Activated effector memory CD4-positive, alpha-beta T cell treated with Interleukin-2 at 50 U/mL for 16 hours (primary cell): ENCODE results near the gene HELB.

Experiments used
- DNase-seq: peaks from one replicate; pipeline ENCODE4 v3.0.0-alpha.2; 2020

HELB gene

GRCh38 chr12:66304296-66304900, 2.1 kb downstream of the HELB start:
- no peak for DNase-seq

DNA sequence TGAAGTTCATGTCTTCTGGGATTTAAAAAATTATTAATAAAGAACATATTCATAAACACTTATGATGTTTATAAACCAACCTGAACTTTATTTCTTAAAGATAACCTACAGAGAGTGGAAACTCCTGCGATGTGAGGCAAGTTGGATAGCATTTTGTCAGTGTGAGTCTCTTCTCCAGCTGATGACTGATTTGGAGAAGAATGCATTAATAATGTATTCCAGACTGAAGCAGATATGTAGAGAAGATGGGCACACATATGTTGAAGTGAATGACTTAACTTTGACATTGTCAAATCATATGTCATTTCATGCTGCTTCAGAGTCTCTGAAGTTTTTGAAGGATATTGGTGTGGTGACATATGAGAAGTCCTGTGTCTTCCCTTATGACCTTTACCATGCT, 7.3 kb downstream of the HELB start:
- no peak for DNase-seq

GRCh38 chr12:66312189-66312588, 9.9 kb downstream of the HELB start:
- DNase-seq, result no peak

- DNase-seq, result no peak
Measured at GRCh38 chr12:66314278-66314677, 12.0 kb downstream of the HELB start.

DNA sequence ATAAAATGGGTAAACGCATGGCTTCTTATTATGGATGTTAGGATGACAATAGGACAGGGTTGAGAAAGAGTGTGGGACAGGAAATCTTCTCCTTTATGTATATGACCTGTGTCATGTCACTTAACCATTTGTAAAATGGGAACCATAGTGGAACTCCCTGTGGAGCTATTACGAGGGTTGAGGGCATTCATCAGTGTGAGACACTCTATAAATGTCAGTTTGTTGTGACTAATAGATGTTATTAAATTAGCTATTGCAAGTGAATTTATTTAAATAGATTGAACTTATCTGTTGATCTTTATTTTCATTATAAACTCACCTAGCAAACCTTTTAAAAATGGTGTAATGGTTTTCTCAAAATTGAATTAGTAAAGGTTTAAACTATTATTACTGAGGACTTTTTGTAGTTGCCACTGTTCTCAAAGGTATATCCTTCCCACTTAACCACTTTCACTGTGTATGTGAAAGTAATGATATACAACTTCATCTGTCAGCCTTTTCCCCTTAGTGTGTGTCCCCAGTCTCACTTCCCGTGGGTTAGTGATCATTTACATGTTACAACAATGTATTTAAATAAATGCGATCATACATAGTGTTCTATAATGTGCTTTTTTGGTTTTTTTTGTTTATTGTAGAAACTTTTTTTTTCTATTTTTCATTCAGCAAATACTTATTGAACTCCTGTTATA, 17.1 kb downstream of the HELB start:
- DNase-seq, result no peak

GRCh38 chr12:66320996-66321395, 18.7 kb downstream of the HELB start:
- DNase-seq, result no peak

DNA sequence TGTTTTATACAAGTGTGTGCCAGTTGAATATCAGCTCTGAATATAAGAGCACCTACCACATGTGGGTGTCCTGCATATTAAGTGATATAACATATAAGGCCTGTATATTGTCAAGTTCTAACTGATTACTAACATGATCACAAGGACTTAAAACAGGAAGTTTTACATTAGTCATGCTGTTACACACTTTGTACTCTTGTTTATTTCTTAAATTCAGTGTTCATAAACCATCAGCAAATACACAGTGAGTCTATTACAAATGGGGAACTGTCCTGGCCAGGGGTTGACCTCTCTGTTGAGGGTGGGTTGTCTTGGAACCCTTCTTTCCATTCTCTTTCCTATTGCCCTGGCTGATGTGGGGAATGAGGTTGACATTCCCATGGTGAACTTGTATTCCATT, 19.1 kb downstream of the HELB start:
- DNase-seq, result no peak

DNA sequence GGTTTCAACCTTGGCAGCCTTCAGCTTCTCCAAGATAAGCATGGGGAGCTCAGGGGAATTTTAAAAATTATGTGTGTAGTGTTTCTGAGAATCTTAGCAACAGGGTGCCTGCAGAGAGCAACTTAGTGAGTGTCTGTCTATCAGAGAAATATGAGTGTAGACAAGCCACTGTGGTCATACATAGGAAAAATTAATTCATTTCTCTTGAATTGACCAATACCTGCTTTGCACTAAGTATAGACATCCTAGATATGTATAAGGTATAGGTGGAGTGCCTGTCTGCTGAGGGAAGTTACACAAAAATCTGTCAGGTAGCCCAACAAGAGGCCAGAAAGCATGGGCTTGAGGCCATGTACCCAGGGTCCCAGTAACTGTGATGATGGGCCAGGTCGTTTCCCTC, 20.7 kb downstream of the HELB start:
- DNase-seq, result no peak

DNA sequence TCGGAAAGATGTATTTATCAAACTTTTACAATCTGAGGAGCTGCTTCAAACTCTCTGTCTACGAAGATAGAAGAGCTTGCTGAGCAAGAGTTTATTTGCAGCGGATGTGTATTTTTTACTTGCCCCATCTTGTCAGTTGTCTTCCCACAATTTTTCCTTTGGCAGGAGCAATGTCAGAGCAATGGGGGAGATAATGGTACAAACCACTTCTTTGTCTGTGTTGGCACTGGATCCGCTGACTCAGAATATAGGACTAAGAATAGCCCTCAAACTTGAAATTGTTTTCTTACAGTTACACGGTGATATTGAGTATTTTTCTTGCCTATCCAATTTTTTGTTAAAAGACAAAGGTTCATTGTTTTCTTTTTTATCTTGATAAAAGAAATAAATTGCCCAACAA, 27.6 kb downstream of the HELB start:
- no peak for DNase-seq

- DNase-seq, result no peak
Measured at GRCh38 chr12:66331016-66331415, 28.7 kb downstream of the HELB start.

- no peak for DNase-seq
Measured at GRCh38 chr12:66331814-66332213, 29.5 kb downstream of the HELB start.

- no peak for DNase-seq
Measured at GRCh38 chr12:66335746-66336145, 33.5 kb downstream of the HELB start.

DNA sequence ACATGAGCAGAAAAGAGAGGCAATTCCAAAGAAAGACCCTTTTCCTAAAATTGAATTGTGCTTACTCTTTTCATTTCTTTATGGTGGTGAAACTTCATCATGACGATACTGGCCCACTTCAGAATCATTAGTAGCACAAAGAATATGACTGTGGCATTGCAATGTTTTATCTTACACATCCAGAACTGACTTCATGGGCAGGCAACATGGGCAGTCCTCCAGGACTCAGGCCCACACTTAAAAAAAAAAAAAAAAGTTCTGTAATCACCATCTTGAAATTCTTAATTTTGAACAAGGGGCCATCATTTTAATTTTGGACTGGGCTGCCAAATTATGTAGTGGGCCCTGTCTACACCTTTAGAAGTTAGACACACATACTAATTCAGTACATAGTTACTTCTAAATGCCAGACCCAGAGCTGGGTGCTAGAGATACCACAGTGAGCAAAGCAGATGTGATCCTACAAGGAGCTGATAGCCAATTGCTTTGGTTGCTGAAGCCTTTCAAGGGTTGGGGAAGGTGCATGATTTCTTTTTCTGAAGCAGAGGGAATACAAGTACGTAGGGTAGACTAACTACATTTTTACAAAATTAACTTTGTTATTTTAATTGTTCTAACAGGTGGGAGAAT, 35.2 kb downstream of the HELB start:
- no peak for DNase-seq

DNA sequence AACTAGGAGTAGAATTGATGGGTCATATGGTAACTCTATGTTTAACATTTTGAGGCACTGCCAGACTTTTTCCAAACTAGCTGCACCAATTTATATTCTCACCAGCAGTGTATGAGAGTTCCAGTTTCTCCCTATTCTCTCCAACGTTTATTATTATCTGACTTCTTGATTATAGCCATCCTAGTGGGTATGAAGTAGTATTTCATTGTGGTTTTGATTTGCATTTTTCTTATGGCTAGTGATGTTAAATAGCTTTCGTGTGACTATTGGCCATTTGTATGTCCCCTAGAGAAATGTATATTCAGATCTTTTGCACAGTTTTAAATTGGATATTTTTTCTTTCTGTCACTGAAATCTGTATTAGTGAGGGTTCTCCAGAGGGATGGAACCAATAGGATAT, 37.8 kb downstream of the HELB start:
- no peak for DNase-seq

GRCh38 chr12:66341126-66341525, 38.8 kb downstream of the HELB start:
- no peak for DNase-seq

- DNase-seq, result no peak
Measured at GRCh38 chr12:66345212-66345611, 42.9 kb downstream of the HELB start.

DNA sequence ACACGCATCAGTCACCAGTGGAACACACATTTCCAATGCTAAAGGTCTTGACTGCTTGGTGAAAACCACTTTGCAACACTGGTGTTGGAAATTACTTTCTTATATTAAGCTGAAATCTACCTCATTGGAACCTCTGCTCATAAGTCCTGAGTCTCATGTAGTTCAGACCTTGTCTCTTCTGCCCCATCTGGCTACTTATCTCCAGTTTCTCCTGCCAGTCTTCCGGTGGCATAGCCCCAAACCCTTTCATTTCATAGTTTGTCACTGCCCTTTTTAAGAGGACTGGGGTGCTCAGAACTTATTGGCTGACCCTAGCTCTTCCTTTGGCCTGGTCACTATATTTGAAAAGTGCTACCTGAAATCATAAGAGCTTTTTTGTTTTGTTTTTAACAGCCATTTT, 43.7 kb downstream of the HELB start:
- DNase-seq, result no peak

DNA sequence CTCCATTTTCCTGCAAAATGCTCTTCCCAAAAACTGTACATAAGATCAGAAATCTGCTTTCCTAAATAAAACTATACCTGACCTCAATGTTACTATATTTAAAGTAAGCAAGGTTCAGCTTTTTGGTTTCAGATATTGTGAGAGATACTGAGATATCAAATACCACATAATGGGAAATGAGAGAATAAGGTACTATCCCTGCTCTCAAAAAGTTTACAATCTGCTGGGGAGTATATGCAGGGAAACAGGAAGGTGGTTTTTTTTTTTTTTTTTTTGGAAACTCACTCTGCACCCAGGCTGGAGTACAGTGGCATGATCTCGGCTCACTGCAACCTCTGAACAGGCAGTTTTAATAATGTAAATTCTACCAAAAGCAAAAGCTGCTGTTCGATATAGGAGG, 49.0 kb downstream of the HELB start:
- DNase-seq, result no peak

GRCh38 chr12:66352197-66352596, 49.9 kb downstream of the HELB start:
- no peak for DNase-seq

- no peak for DNase-seq
Measured at GRCh38 chr12:66352899-66353298, 50.6 kb downstream of the HELB start.

DNA sequence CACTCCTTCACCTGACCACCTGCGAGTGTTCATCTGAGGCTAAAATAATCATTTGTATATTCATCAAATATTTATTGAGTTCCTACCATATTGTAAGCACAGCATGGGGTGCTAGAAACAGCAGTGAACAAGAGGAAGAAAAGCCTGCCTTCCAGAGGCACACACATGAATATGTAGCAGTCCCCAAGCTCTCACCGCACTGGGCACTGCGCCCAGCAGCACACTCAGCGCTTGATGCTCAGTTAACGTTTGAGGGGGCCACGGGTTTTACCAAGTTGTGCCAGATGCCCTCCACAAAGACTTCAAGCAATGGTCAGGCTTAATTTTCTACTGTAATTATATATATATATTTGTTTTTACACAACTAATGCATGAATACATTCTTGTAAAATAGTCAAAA, 52.0 kb downstream of the HELB start:
- DNase-seq, result no peak

DNA sequence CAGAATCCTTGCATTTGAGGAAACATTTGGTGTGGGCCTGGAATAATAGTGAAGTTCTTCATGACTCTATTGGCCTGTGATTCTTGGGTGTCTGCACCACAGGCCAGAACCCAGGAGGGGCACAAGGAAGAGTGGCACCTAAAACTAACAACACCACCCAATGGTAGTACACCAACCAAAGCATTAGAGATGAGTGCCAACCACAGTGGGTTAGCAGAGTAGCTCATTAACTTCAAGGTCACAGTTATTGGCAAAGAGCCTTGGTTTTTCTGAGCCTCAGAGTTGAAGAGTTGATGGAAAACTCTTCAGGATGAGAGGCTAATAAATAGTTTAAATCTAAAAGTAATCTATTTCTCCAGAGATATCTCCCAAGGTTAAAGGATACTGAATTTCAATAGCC, 57.0 kb downstream of the HELB start:
- DNase-seq, result no peak

- DNase-seq, result no peak
Measured at GRCh38 chr12:66361703-66362102, 59.4 kb downstream of the HELB start.

DNA sequence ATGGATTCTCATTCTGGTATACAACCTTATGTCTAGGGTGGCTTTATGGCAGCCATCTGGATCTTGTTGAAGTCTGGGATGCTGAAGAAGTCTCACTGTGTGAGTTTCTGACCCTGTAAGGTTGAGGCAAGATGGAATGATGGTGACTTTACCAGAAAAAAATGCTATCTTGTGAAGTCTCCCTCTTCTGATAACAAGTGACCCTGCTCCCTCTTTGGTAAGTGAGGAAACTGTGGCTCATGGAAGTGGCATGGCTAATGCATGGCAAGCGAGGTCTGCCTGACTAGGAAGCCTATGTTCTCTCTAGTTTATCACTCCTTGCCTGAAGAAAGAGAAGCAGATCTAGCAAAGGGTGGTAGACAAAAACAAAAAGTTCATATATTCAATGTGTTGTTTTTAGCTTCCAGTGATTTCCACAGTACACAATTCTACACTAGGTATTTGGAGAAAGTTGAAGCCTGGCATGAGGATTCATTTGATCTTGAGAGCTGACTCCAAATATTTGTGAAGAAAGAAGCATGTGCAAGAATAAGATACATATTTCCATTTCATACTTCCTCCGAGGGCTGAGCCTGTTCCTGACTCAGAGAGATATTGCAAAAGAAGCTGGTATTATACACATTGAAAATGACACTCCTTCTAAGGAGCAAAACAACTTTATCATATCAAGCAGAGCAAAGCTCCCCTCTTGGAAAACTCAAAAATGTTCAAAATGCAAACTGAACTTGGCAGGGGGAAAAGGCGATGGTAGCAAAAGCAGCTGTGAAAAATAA, 63.6 kb downstream of the HELB start:
- DNase-seq, result no peak
